ENCODE data around the gene ESRRB. TPM values are rescaled to one million over a fixed set of nuclear protein-coding genes. Genes with fewer than 3 reads are reported as not detected.

The ESRRB gene
- total RNA-seq, 2 experiments from 2014 or later, result 0.47 TPM; not detected in 1

- Histone ChIP-seq H2AFZ (ENCODE audit: low read length) (no peak overlapping the region), H3K4me1 (ENCODE audit: insufficient read depth, low read length, poor library complexity, severe bottlenecking) (no peaks in the 10 kb centered on the region), H3K4me3 (ENCODE audit: low read depth, low read length, poor library complexity, severe bottlenecking) (no peak overlapping the region), H4K20me1 (ENCODE audit: insufficient read depth, low read length) (no peaks in the 10 kb centered on the region), H3K79me2 (ENCODE audit: insufficient read depth, low read depth, low read length) (no peaks in the 10 kb centered on the region), H3K4me2 (ENCODE audit: low read length) (no peak overlapping the region), H3K36me3 (ENCODE audit: insufficient read depth, low read length) (no peaks in the 10 kb centered on the region), H3K27ac (ENCODE audit: low read depth, low read length, poor library complexity, severe bottlenecking) (no peak overlapping the region), H3K9me2 (ENCODE audit: insufficient read depth, low read length) (no peaks in the 10 kb centered on the region), H3K9me3 (ENCODE audit: low read length) (no peaks in the 10 kb centered on the region)
- ChIA-PET POLR2A (no interaction called here), CTCF (ENCODE audit: unreplicated experiment) (no interaction called here)
- intact Hi-C loops (cut with micrococcal nuclease; ENCODE audit: unreplicated experiment), result no loop called here
- TF ChIP-seq EZH2phosphoT487 (IDR thresholded peaks at IDR 0.05; ENCODE audit: borderline replicate concordance, low read depth, low read length), result no peak
- TF ChIP-seq, protein P1, sequence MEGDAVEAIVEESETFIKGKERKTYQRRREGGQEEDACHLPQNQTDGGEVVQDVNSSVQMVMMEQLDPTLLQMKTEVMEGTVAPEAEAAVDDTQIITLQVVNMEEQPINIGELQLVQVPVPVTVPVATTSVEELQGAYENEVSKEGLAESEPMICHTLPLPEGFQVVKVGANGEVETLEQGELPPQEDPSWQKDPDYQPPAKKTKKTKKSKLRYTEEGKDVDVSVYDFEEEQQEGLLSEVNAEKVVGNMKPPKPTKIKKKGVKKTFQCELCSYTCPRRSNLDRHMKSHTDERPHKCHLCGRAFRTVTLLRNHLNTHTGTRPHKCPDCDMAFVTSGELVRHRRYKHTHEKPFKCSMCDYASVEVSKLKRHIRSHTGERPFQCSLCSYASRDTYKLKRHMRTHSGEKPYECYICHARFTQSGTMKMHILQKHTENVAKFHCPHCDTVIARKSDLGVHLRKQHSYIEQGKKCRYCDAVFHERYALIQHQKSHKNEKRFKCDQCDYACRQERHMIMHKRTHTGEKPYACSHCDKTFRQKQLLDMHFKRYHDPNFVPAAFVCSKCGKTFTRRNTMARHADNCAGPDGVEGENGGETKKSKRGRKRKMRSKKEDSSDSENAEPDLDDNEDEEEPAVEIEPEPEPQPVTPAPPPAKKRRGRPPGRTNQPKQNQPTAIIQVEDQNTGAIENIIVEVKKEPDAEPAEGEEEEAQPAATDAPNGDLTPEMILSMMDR (conservative IDR thresholded peaks at IDR 0.05; ENCODE audit: low read length), result 0 out of 2 replicates have a peak, but pooled peaks have one; percentile 34
- DNase-seq (ENCODE audit: low spot score), result no peak
- no TSS peak for BruUV-seq (replicated peaks)
These were observed 108.4 kb downstream of the ESRRB start for GRCh38 chr14:76484355-76484754.

DNA sequence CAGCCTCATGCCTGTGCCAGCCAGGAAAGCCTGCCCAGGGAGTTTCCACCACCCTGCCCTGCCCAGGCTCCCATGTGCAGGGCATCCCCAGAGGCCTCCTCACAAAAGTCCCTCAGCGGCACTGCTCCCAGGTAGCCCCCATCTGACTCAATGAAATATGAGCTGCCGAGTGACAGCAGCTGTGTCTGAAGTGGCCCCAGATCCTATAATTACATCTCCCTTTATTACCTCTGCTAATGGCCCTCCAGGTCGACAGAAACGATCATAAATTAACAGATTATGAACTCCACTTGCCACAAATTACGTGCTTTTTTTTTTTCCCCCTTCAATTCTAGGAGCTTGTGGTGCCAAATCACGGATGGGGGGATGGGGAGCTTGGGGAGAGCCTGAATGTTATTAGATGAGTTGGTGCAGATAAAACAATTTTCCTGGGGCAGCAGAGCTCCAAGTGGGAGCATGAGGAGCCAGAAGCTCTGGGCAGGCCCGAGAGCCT lies 110.4 kb downstream of the ESRRB start:
- Histone ChIP-seq H3K9me2 (ENCODE audit: insufficient read depth, low read length) (no peaks in the 10 kb centered on the region), H4K20me1 (ENCODE audit: insufficient read depth, low read length) (no peaks in the 10 kb centered on the region), H3K4me1 (ENCODE audit: insufficient read depth, low read length, poor library complexity, severe bottlenecking) (no peaks in the 10 kb centered on the region), H3K4me3 (ENCODE audit: low read depth, low read length, poor library complexity, severe bottlenecking) (no peak overlapping the region), H3K36me3 (ENCODE audit: insufficient read depth, low read length) (no peaks in the 10 kb centered on the region), H3K9me3 (ENCODE audit: low read length) (no peaks in the 10 kb centered on the region), H3K27ac (ENCODE audit: low read depth, low read length, poor library complexity, severe bottlenecking) (no peak overlapping the region), H3K4me2 (ENCODE audit: low read length) (no peak overlapping the region), H2AFZ (ENCODE audit: low read length) (no peak overlapping the region), H3K79me2 (ENCODE audit: insufficient read depth, low read depth, low read length) (no peaks in the 10 kb centered on the region)
- POLR2A ChIA-PET, result interaction anchor here (0.6 kb wide), 1 partner anchor 199 kb away, joined by 3 read pairs; no protein-coding TSS in a partner anchor
- BruUV-seq (replicated peaks), result no TSS peak
- TF ChIP-seq, protein P1 (conservative IDR thresholded peaks at IDR 0.05; ENCODE audit: low read length), result no peak
- no peak for TF ChIP-seq EZH2phosphoT487 (IDR thresholded peaks at IDR 0.05; ENCODE audit: borderline replicate concordance, low read depth, low read length)
- DNase-seq (ENCODE audit: low spot score), result no peak
- CTCF ChIA-PET (ENCODE audit: unreplicated experiment), result no interaction called here
- intact Hi-C loops (cut with micrococcal nuclease; ENCODE audit: unreplicated experiment), result no loop called here

GRCh38 chr14:76488551-76488950 lies 112.6 kb downstream of the ESRRB start:
- H3K79me2 ChIP-seq (ENCODE audit: insufficient read depth, low read depth, low read length), result no peaks in the 10 kb centered on the region
- intact Hi-C loops (cut with micrococcal nuclease; ENCODE audit: unreplicated experiment), result no loop called here
- H3K9me2 ChIP-seq (ENCODE audit: insufficient read depth, low read length), result no peaks in the 10 kb centered on the region
- no TSS peak for BruUV-seq (replicated peaks)
- no peak overlapping the region for H3K27ac ChIP-seq (ENCODE audit: low read depth, low read length, poor library complexity, severe bottlenecking)
- H2AFZ ChIP-seq (ENCODE audit: low read length), result no peak overlapping the region
- no peaks in the 10 kb centered on the region for H3K4me1 ChIP-seq (ENCODE audit: insufficient read depth, low read length, poor library complexity, severe bottlenecking)
- CTCF ChIA-PET (ENCODE audit: unreplicated experiment), result no interaction called here
- no peak for DNase-seq (ENCODE audit: low spot score)
- H3K9me3 ChIP-seq (ENCODE audit: low read length), result no peaks in the 10 kb centered on the region
- H4K20me1 ChIP-seq (ENCODE audit: insufficient read depth, low read length), result no peaks in the 10 kb centered on the region
- POLR2A ChIA-PET, result no interaction called here
- no peaks in the 10 kb centered on the region for H3K36me3 ChIP-seq (ENCODE audit: insufficient read depth, low read length)
- no peak overlapping the region for H3K4me2 ChIP-seq (ENCODE audit: low read length)
- TF ChIP-seq, protein P1 (conservative IDR thresholded peaks at IDR 0.05; ENCODE audit: low read length), result no peak
- TF ChIP-seq EZH2phosphoT487 (IDR thresholded peaks at IDR 0.05; ENCODE audit: borderline replicate concordance, low read depth, low read length), result no peak
- H3K4me3 ChIP-seq (ENCODE audit: low read depth, low read length, poor library complexity, severe bottlenecking), result no peak overlapping the region
